K562 (cell line): ENCODE data around the gene TRIM38. TPM values are rescaled to one million over a fixed set of nuclear protein-coding genes. Genes with fewer than 3 reads are reported as not detected.

Source experiments
- AFF4 ChIP-seq: sonication (generic); formaldehyde crosslinking; IDR thresholded peaks from 2 replicates; pipeline ENCODE4 v1.8.0; 2023; ENCODE audit warnings: mild to moderate bottlenecking, missing genetic modification reagents
- ARID4B ChIP-seq: sonication (generic); formaldehyde crosslinking; IDR thresholded peaks from 2 replicates; pipeline ENCODE4 v1.8.0; 2022; ENCODE audit warnings: mild to moderate bottlenecking, missing genetic modification reagents
- RAD51 ChIP-seq: fragments of 450-650 bp; IDR thresholded peaks from 2 replicates; pipeline ENCODE4 v1.7.1; 2016; ENCODE audit warnings: low read depth, mild to moderate bottlenecking, borderline replicate concordance
- SAFB ChIP-seq: fragments of 200-400 bp; formaldehyde crosslinking; IDR thresholded peaks from 2 replicates; pipeline ENCODE4 v1.6.1; 2017; ENCODE audit warnings: low read depth, low read length, borderline replicate concordance
- ZNF140 ChIP-seq: fragments of 250-450 bp; sonication (Bioruptor Pico); IDR thresholded peaks from 2 replicates; pipeline ENCODE4 v1.8.0; 2021; ENCODE audit warnings: moderate library complexity, mild to moderate bottlenecking, inconsistent platforms
- ZNF263 ChIP-seq: sonication (generic); formaldehyde crosslinking; IDR thresholded peaks from 2 replicates; pipeline ENCODE4 v1.8.0; 2022; ENCODE audit warnings: mild to moderate bottlenecking, missing genetic modification reagents, borderline replicate concordance
- ZNF311 ChIP-seq: fragments of 250-450 bp; sonication (Bioruptor Pico); IDR thresholded peaks from 2 replicates; pipeline ENCODE4 v1.4.0; 2020; ENCODE audit warnings: mild to moderate bottlenecking, moderate library complexity
- ZNF384 ChIP-seq: IDR thresholded peaks from 2 replicates; pipeline ENCODE4 v1.6.1; 2012; ENCODE audit warnings: low read depth, low read length, improper control_type of control experiment
- ZNF407 ChIP-seq: fragments of 450-650 bp; IDR thresholded peaks from 2 replicates; pipeline ENCODE4 v1.6.1; 2016; ENCODE audit warnings: low read depth
- polyA plus RNA-seq, 8 experiments: library from polyadenylated mRNA; depleted of rRNA in 4 of 8; stranded (reverse) in 5 of 8; unstranded in 3 of 8; fragments of >200 nt; fragmentation: Nextera tagmentation in 2 of 8; fragmentation: Illumina TruSeq in 1 of 8; extraction: Ambion mirVana in 2 of 8; extraction: Trizol in 1 of 8; gene quantifications; 2 replicates each; pipeline versions ENCODE4 v1.2.1 to v1.2.3, GENCODE V29; 2011 to 2014; ENCODE audit warnings: inconsistent platforms in 1 of 8, missing spikeins in 1 of 8
- total RNA-seq, 7 experiments: library from RNA; depleted of rRNA in 6 of 7; stranded (reverse); fragments of >200 nt in 6 of 7; fragmentation: Illumina TruSeq in 2 of 7; extraction: Trizol in 2 of 7; gene quantifications; 2 replicates each; pipeline versions ENCODE4 v1.2.1 to v1.2.3, GENCODE V29; 2011 to 2021; ENCODE audit warnings: low replicate concordance in 1 of 7

TRIM38 gene
- total and polyA plus RNA-seq, 9 of the 15 experiments (the other 6 are each of a cell fraction or from before 2014, with no cell fraction given) = 1.7 to 6.7 (median 6.3) TPM

GRCh38 chr6:25992413-25993340 lies 30.1 kb downstream of the TRIM38 start (continued):
- TF ChIP-seq ZNF384 (peak; percentile 62; the same call in 1 of the 2 replicates), SAFB (peak; percentile 42; the same call in 1 of the 2 replicates), ZNF140 (CRISPR knock-in tag) (no peak), AFF4 (CRISPR knock-in tag) (peak; percentile 76; the same call in 1 of the 2 replicates), ARID4B (CRISPR knock-in tag) (peak; percentile 54), ZNF407 (no peak), ZNF311 (CRISPR knock-in tag) (no peak), ZNF263 (CRISPR knock-in tag) (0 out of 2 replicates have a peak, but pooled peaks have one; percentile 28), RAD51 (0 out of 2 replicates have a peak, but pooled peaks have one; percentile 27)
